Endodermal cell (in vitro differentiated cells): ENCODE measurements around the gene ADSS1. TPM values are rescaled to one million over a fixed set of nuclear protein-coding genes. Genes with fewer than 3 reads are reported as not detected.

Source experiments
- DNase-seq: peaks from one replicate; pipeline ENCODE4 v3.0.0-alpha.2; 2017
- H3K27ac ChIP-seq: 2 replicates; pipeline ENCODE4 v1.5.1; 2013; ENCODE audit warnings: mild to moderate bottlenecking, low read depth, low read length, moderate library complexity
- H3K27me3 ChIP-seq: 2 replicates; pipeline ENCODE4 v1.6.1; 2013; ENCODE audit warnings: mild to moderate bottlenecking, low read length, moderate library complexity; ENCODE audit not compliant: insufficient read depth, control insufficient read depth, poor library complexity, severe bottlenecking
- H3K36me3 ChIP-seq: 2 replicates; pipeline ENCODE4 v1.7.0; 2013; ENCODE audit warnings: mild to moderate bottlenecking, low read length, moderate library complexity; ENCODE audit not compliant: control insufficient read depth, insufficient read depth
- H3K4me1 ChIP-seq: one replicate; pipeline ENCODE4 v1.7.0; 2013; ENCODE audit warnings: low read length; ENCODE audit not compliant: control insufficient read depth, insufficient read depth
- H3K4me3 ChIP-seq: 2 replicates; pipeline ENCODE4 v1.5.1; 2013; ENCODE audit warnings: mild to moderate bottlenecking, low read length, moderate library complexity
- H3K9ac ChIP-seq: 2 replicates; pipeline ENCODE4 v1.6.1; 2013; ENCODE audit warnings: mild to moderate bottlenecking, low read length, moderate library complexity; ENCODE audit not compliant: poor library complexity, severe bottlenecking; ENCODE audit errors: extremely low read depth
- H3K9me3 ChIP-seq: 2 replicates; pipeline ENCODE4 v1.6.1; 2013; ENCODE audit warnings: mild to moderate bottlenecking, low read length, moderate library complexity; ENCODE audit not compliant: control insufficient read depth
- H3K27ac Mint-ChIP-seq: 2 replicates; pipeline ENCODE4 v1.8.0; 2020; ENCODE audit warnings: mixed read lengths
- H3K27me3 Mint-ChIP-seq: 2 replicates; pipeline ENCODE4 v1.8.0; 2021; ENCODE audit warnings: mild to moderate bottlenecking, mixed read lengths; ENCODE audit not compliant: insufficient read depth
- H3K36me3 Mint-ChIP-seq: 2 replicates; pipeline ENCODE4 v1.8.0; 2020; ENCODE audit warnings: low read depth, mixed read lengths
- H3K4me1 Mint-ChIP-seq: 2 replicates; pipeline ENCODE4 v1.8.0; 2020; ENCODE audit warnings: mixed read lengths
- H3K4me3 Mint-ChIP-seq: 2 replicates; pipeline ENCODE4 v1.8.0; 2020; ENCODE audit warnings: mild to moderate bottlenecking, moderate library complexity, mixed read lengths
- H3K9me3 Mint-ChIP-seq: 2 replicates; pipeline ENCODE4 v1.8.0; 2020; ENCODE audit warnings: mild to moderate bottlenecking, mixed read lengths
- WGBS, 2 experiments: methylation state at CpG; one replicate each; pipeline versions ENCODE4 v1.1.5 to v1.1.7; 2013; ENCODE audit warnings: missing lambda C conversion rate in 2 of 2, mixed read lengths in 1 of 2; ENCODE audit not compliant: insufficient coverage in 1 of 2, insufficient read length in 1 of 2; 5-methylcytosine and 5-hydroxymethylcytosine counted together
- total RNA-seq, 2 donors: library from RNA; stranded (reverse); fragmentation: NEBNext Ultra II Directional in 1 of 2; extraction: Animal tissue kit (Norgen Biotek cat#: 25700) in 1 of 2; gene quantifications; 2 replicates in 1 of 2; 3 replicates in 1 of 2; pipeline ENCODE4 v1.2.1, GENCODE V29; 2021
- TF ChIP-seq, protein P1 (sequence below): fragments of 200-600 bp; sonication (generic); conservative IDR thresholded peaks from 2 replicates; pipeline ENCODE4 v1.5.0; 2021; ENCODE audit warnings: antibody characterized with exemption, mild to moderate bottlenecking

Gene ADSS1
- total RNA-seq, 2 donors from 2014 or later: 15.8 to 31.0 TPM

DNA sequence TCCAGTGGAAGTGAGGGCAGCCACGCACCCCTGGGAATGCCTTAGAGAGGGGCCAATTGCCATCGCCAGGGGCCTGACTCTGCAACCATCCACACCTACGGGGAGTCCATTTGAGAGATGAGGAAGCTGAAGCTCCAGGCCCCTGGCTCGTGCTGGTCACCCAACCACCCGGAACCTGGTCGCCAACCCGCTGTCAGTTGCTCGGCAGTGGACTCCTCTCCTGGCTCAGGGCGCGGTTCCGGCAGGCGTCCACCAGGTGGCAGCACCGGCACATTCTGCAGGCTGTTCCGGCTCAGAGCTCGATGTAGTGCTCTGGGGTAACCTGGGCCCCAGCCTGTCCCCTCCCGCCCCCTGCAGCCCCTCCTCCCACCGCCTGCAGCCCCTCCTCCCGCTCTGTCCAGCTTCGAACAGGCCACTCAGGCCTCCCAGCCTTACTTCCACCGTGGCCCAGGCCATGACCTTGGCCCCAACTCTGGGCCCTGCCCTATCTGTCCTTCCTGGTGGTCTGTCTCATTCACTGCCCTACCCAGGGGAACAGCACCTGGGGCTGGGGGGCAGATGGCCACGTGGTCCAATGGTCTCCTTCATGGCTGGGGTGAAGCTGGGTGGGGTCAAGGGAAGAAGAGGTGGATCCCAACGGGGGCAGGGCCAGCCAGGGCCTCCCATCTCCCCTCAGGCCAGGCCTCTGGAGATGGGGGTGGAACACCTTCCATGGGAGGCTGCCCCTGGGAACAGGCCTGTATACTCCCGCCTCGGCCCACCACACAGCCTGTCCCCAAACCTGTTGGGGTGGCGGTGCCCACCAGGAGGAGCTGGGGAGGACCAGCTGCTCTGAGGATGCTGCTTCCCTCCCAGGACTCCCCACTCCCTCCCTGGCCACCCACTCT lies 44.7 kb downstream of the ADSS1 start:
- no peaks in the 10 kb centered on the region for H3K27me3 Mint-ChIP-seq
- Histone ChIP-seq H3K9me3 (peaks cover 18% of the 10 kb centered on the region), H3K27ac (no peak overlapping the region), H3K27me3 (no peaks in the 10 kb centered on the region), H3K9ac (no peak overlapping the region), H3K36me3 (peaks cover 36% of the 10 kb centered on the region), H3K4me1 (no peaks in the 10 kb centered on the region), H3K4me3 (no peak overlapping the region)
- peak overlapping the region; percentile 61 for H3K27ac Mint-ChIP-seq
- no peak overlapping the region for H3K4me3 Mint-ChIP-seq
- DNase-seq: peak; percentile 100
- peaks cover 3% of the 10 kb centered on the region for H3K4me1 Mint-ChIP-seq
- 29 to 44% methylated on average over 7 to 23 of the region's 25 CpGs for WGBS, 2 experiments
- TF ChIP-seq, protein P1, sequence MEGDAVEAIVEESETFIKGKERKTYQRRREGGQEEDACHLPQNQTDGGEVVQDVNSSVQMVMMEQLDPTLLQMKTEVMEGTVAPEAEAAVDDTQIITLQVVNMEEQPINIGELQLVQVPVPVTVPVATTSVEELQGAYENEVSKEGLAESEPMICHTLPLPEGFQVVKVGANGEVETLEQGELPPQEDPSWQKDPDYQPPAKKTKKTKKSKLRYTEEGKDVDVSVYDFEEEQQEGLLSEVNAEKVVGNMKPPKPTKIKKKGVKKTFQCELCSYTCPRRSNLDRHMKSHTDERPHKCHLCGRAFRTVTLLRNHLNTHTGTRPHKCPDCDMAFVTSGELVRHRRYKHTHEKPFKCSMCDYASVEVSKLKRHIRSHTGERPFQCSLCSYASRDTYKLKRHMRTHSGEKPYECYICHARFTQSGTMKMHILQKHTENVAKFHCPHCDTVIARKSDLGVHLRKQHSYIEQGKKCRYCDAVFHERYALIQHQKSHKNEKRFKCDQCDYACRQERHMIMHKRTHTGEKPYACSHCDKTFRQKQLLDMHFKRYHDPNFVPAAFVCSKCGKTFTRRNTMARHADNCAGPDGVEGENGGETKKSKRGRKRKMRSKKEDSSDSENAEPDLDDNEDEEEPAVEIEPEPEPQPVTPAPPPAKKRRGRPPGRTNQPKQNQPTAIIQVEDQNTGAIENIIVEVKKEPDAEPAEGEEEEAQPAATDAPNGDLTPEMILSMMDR: peak; percentile 94
- H3K36me3 Mint-ChIP-seq: peaks cover 58% of the 10 kb centered on the region
- peaks cover 27% of the 10 kb centered on the region for H3K9me3 Mint-ChIP-seq

DNA sequence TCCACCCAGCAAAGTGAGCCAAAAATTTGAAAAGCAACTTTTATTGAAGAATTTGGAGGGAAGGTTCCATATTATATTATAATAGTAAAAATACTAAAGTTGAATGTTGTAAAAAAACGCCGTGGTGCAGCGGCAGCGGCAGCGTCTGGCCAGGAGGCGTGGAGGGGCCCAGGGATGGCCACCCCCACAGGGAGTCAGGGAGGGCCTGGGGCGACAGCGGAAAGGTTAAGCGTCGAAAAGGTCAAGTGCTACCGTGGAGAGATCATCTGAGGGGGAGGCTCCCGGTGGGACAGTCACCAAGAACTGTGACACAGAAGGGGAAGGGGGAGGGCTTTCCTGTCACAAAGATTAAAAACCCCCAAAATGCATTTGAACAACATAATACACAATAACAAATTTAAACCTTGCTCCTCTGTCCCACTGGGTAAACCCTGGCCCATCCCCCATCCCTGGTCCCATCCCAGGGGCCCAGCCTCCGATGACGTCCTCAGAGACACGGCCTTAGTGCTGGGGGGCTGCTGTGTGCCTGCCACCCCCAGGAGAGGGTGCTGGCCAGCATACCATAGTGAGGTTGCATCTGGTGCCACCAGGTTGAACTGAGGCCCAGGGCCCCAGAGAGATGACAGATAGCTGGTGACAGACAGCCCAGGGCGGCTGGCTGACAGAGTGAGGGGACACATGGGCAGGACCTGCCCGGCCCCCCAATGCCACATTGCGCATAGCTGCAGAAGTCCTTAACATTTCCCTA lies 45.5 kb downstream of the ADSS1 start:
- 93 to 94% methylated on average over 7 to 18 of the region's 18 CpGs for WGBS, 2 experiments
- no peaks in the 10 kb centered on the region for H3K4me1 ChIP-seq
- no peak overlapping the region for H3K27ac ChIP-seq
- Mint-ChIP-seq H3K4me3 (no peak overlapping the region), H3K36me3 (peaks cover 58% of the 10 kb centered on the region), H3K4me1 (peaks cover 3% of the 10 kb centered on the region), H3K27me3 (no peaks in the 10 kb centered on the region), H3K27ac (peak overlapping the region; percentile 61), H3K9me3 (peaks cover 27% of the 10 kb centered on the region)
- peaks cover 36% of the 10 kb centered on the region for H3K36me3 ChIP-seq
- no peak overlapping the region for H3K9ac ChIP-seq
- DNase-seq: no peak
- TF ChIP-seq, protein P1: no peak
- no peak overlapping the region for H3K4me3 ChIP-seq
- H3K27me3 ChIP-seq: no peaks in the 10 kb centered on the region
- peaks cover 18% of the 10 kb centered on the region for H3K9me3 ChIP-seq

- H3K27me3 Mint-ChIP-seq: no peaks in the 10 kb centered on the region
- H3K4me1 Mint-ChIP-seq: peaks cover 3% of the 10 kb centered on the region
- H3K4me1 ChIP-seq: no peaks in the 10 kb centered on the region
- H3K9ac ChIP-seq: no peak overlapping the region
- no peak overlapping the region for H3K4me3 ChIP-seq
- H3K9me3 Mint-ChIP-seq: peaks cover 27% of the 10 kb centered on the region
- no peaks in the 10 kb centered on the region for H3K27me3 ChIP-seq
- TF ChIP-seq, protein P1: no peak
- peaks cover 58% of the 10 kb centered on the region for H3K36me3 Mint-ChIP-seq
- no peak for DNase-seq
- peak overlapping the region; percentile 11 for H3K27ac ChIP-seq
- H3K36me3 ChIP-seq: peaks cover 38% of the 10 kb centered on the region
- no peak overlapping the region for H3K27ac Mint-ChIP-seq
- H3K9me3 ChIP-seq: peaks cover 18% of the 10 kb centered on the region
- 93 to 97% methylated on average over 20 to 24 of the region's 24 CpGs for WGBS, 2 experiments
- no peak overlapping the region for H3K4me3 Mint-ChIP-seq
Measured at GRCh38 chr14:104770072-104770579, 46.1 kb downstream of the ADSS1 start.
